Measurements from ENCODE around the gene VCX3B. TPM values are rescaled to one million over a fixed set of nuclear protein-coding genes. Genes with fewer than 3 reads are reported as not detected.
"Not testable (repeated sequence)": the region's sequence is repeated elsewhere in the genome, so short reads cannot be mapped to it uniquely, and the experiment has no call there.

Gene VCX3B
- total RNA-seq (2014; rRNA removed; shearing (Covaris generic)) = not detected in 2 replicates

DNA sequence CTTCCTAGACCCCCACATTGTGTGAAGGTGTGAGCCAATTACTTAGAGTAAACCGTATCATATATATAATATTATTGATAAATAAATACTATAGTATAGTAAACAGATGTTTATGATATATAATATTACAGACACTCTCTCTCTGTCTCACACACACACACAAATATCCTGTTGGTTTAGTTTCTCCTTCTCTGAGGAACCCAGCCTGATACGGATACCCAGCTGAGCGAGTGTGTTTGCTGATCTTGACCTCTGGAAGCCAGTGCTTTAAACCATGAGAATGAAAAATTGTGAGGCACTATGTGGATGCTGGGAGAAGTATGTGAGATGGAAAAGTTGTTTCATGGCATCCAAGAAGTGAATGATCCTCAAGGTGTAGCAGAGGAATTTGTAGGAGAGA, at the start of gene VCX3B:
Gene VCX3B, plus strand, starts transcription at position 301 of the 400 bp plus-strand sequence. CDS start 621 bp downstream, outside the sequence.
- DNase-seq = not testable (repeated sequence)

GRCh38 chrX:8418301-8418700, 46.3 kb upstream of the VCX3B start:
- no peaks in the 10 kb centered on the region for H3K36me3 ChIP-seq (replicated peaks; ENCODE audit: control insufficient read depth, insufficient read depth, low read length)
- no peak for DNase-seq
- H3K4me3 ChIP-seq (ENCODE audit: insufficient read depth, low read depth, low read length) = no peak overlapping the region
- no peaks in the 10 kb centered on the region for H3K27me3 ChIP-seq (ENCODE audit: control insufficient read depth, insufficient read depth, low read length)

More for the DNA sequence above, at the start of gene VCX3B:
- not testable (repeated sequence) for H3K4me3 ChIP-seq (ENCODE audit: insufficient read depth, low read depth, low read length); H3K27me3 ChIP-seq (ENCODE audit: control insufficient read depth, insufficient read depth, low read length); H3K36me3 ChIP-seq (replicated peaks; ENCODE audit: control insufficient read depth, insufficient read depth, low read length)

DNA sequence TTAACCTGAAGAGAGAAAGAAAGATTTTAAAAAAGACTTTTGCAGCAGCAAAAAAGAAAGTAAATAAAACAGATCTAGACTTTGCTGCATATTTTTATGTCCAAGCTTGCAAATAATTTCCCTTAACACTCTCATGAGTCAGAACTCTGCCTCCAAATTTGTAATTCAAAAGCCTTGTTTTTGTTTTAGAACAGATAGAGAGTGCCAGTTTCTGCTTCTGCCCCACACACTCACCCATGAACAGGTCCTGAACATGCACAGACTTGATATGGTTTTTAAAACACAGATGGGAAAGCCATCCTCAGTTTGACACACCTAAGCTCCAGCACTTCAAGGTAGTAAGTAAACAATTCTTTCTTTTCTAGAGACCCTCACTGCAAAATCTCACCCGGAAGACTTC, 39.7 kb upstream of the VCX3B start:
- DNase-seq = no peak
- Histone ChIP-seq H3K27me3 (ENCODE audit: control insufficient read depth, insufficient read depth, low read length) (no peaks in the 10 kb centered on the region), H3K36me3 (replicated peaks; ENCODE audit: control insufficient read depth, insufficient read depth, low read length) (no peaks in the 10 kb centered on the region), H3K4me3 (ENCODE audit: insufficient read depth, low read depth, low read length) (no peak overlapping the region)

- DNase-seq = no peak
- Histone ChIP-seq H3K36me3 (replicated peaks; ENCODE audit: control insufficient read depth, insufficient read depth, low read length) (no peaks in the 10 kb centered on the region), H3K27me3 (ENCODE audit: control insufficient read depth, insufficient read depth, low read length) (no peaks in the 10 kb centered on the region), H3K4me3 (ENCODE audit: insufficient read depth, low read depth, low read length) (no peak overlapping the region)
Measured at GRCh38 chrX:8429692-8430249, 34.9 kb upstream of the VCX3B start.

DNA sequence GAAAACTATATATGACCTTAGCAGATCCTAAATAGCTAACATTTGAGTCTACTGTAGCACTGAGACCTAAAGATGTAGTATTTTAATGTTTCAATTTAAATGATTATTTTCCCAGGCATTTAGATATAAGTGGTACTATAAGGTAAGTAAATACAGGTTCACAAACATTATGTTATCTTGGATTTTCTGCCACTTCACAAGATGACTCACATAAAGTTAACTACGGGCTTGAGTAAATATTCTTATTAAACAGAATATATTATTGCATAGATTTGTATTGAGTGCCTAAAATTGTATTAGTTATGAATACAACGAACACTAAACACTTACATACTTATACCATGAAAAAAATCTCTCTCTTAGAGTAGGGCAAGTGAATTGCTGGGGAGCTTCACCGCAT, 34.2 kb upstream of the VCX3B start:
- no peak for DNase-seq
- no peak overlapping the region for H3K4me3 ChIP-seq (ENCODE audit: insufficient read depth, low read depth, low read length)
- H3K36me3 ChIP-seq (replicated peaks; ENCODE audit: control insufficient read depth, insufficient read depth, low read length) = no peaks in the 10 kb centered on the region
- H3K27me3 ChIP-seq (ENCODE audit: control insufficient read depth, insufficient read depth, low read length) = no peaks in the 10 kb centered on the region

DNA sequence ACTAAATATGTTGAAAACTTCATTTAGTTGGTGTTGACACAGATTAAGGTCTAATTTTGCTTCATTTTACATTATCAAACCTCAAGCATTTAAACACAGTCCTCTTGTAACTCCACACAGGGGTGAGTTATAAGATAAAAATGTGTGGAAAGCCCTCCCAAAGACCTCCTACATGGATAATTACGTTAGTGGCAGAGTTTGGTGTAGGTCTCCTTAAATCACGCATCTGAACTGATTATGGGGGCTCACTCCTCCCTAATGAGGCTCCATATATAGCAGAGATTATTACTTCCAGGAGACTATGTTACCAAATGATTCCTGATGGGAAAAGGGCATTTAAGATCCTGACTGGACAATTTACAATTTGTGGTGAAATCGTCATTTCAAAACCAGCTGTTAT, 32.2 kb upstream of the VCX3B start:
- no peaks in the 10 kb centered on the region for H3K27me3 ChIP-seq (ENCODE audit: control insufficient read depth, insufficient read depth, low read length)

DNA sequence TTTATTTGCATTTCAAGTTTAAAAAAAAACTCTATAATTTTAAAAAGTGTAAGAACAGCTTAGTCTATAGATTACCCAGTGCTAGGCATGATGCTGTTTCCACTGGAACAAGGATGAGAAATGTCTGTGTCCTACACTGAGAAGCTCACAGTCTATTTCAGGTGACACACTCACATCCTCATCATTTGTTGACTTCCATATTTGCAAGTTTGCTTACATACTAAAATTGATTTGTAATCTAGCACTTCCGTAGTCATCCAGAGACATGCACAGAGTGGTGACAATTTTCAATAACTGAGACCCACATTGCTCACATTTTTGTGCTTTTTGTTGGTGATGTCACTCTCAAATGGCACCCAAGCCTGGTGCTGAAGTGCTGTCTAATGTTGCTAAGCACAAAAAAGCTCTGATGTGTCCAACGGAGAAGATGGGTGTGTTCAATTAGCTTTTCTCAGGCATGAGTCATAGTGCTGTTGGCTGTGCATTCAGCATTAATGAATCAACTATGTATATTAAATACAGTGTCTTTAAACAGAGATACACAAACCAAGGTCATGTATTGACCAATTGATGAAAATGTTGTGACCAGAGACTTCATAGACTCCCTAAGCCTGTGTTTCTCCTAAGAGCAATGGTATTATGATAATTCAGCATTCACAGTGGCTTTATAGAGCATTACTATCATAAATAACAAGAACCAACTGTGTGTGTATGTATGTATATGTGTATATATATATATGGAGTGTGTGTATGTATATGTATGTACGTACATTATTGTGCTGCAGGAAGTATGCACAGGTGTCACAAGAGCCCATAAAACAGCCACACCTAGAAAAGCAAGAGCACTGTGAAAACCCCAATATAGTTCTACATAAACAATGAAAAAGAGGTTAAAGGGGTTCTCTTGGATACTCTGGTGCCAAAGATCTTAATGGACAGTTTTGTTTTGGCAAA, 31.2 kb upstream of the VCX3B start:
- Histone ChIP-seq H3K4me3 (ENCODE audit: insufficient read depth, low read depth, low read length) (no peak overlapping the region), H3K27me3 (ENCODE audit: control insufficient read depth, insufficient read depth, low read length) (no peaks in the 10 kb centered on the region), H3K36me3 (replicated peaks; ENCODE audit: control insufficient read depth, insufficient read depth, low read length) (no peaks in the 10 kb centered on the region)
- DNase-seq = no peak

More for the DNA sequence above, 32.2 kb upstream of the VCX3B start:
- DNase-seq = no peak
- Histone ChIP-seq H3K4me3 (ENCODE audit: insufficient read depth, low read depth, low read length) (no peak overlapping the region), H3K36me3 (replicated peaks; ENCODE audit: control insufficient read depth, insufficient read depth, low read length) (no peaks in the 10 kb centered on the region)

GRCh38 chrX:8447368-8447767, 17.3 kb upstream of the VCX3B start:
- DNase-seq = no peak
- no peaks in the 10 kb centered on the region for H3K27me3 ChIP-seq (ENCODE audit: control insufficient read depth, insufficient read depth, low read length)
- no peak overlapping the region for H3K4me3 ChIP-seq (ENCODE audit: insufficient read depth, low read depth, low read length)
- no peaks in the 10 kb centered on the region for H3K36me3 ChIP-seq (replicated peaks; ENCODE audit: control insufficient read depth, insufficient read depth, low read length)

DNA sequence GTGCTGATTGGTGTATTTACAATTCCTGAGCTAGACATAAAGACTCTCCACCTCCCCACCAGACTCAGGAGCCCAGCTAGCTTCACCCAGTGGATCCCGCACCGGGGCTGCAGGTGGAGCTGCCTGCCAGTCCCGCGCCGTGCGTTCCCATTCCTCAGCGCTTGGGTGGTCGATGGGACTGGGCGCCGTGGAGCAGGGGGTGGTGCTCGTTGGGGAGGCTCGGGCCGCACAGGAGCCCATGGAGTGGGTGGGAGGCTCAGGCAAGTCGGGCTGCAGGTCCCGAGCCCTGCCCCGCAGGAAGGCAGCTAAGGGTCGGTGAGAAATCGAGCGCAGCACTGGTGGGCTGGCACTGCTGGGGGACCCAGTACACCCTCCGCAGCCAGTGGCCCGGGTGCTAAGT, 12.3 kb upstream of the VCX3B start:
- H3K4me3 ChIP-seq (ENCODE audit: insufficient read depth, low read depth, low read length); H3K36me3 ChIP-seq (replicated peaks; ENCODE audit: control insufficient read depth, insufficient read depth, low read length); DNase-seq; H3K27me3 ChIP-seq (ENCODE audit: control insufficient read depth, insufficient read depth, low read length): not testable (repeated sequence)

- Histone ChIP-seq H3K27me3 (ENCODE audit: control insufficient read depth, insufficient read depth, low read length) (no peaks in the 10 kb centered on the region), H3K36me3 (replicated peaks; ENCODE audit: control insufficient read depth, insufficient read depth, low read length) (no peaks in the 10 kb centered on the region), H3K4me3 (ENCODE audit: insufficient read depth, low read depth, low read length) (no peak overlapping the region)
- no peak for DNase-seq
Measured at GRCh38 chrX:8453611-8454010, 11.0 kb upstream of the VCX3B start.

GRCh38 chrX:8455557-8455956, 9.1 kb upstream of the VCX3B start:
- H3K27me3 ChIP-seq (ENCODE audit: control insufficient read depth, insufficient read depth, low read length) = no peaks in the 10 kb centered on the region
- no peak overlapping the region for H3K4me3 ChIP-seq (ENCODE audit: insufficient read depth, low read depth, low read length)

GRCh38 chrX:8462488-8462887, 2.1 kb upstream of the VCX3B start:
- no peaks in the 10 kb centered on the region for H3K27me3 ChIP-seq (ENCODE audit: control insufficient read depth, insufficient read depth, low read length)
- H3K36me3 ChIP-seq (replicated peaks; ENCODE audit: control insufficient read depth, insufficient read depth, low read length) = no peaks in the 10 kb centered on the region
- no peak for DNase-seq
- no peak overlapping the region for H3K4me3 ChIP-seq (ENCODE audit: insufficient read depth, low read depth, low read length)

More at GRCh38 chrX:8455557-8455956, 9.1 kb upstream of the VCX3B start:
- no peaks in the 10 kb centered on the region for H3K36me3 ChIP-seq (replicated peaks; ENCODE audit: control insufficient read depth, insufficient read depth, low read length)
- DNase-seq = no peak

GRCh38 chrX:8484360-8484949, 19.8 kb downstream of the VCX3B start:
- H3K4me3 ChIP-seq (ENCODE audit: insufficient read depth, low read depth, low read length) = no peak overlapping the region
- no peaks in the 10 kb centered on the region for H3K27me3 ChIP-seq (ENCODE audit: control insufficient read depth, insufficient read depth, low read length)
- no peak for DNase-seq
- no peaks in the 10 kb centered on the region for H3K36me3 ChIP-seq (replicated peaks; ENCODE audit: control insufficient read depth, insufficient read depth, low read length)

DNA sequence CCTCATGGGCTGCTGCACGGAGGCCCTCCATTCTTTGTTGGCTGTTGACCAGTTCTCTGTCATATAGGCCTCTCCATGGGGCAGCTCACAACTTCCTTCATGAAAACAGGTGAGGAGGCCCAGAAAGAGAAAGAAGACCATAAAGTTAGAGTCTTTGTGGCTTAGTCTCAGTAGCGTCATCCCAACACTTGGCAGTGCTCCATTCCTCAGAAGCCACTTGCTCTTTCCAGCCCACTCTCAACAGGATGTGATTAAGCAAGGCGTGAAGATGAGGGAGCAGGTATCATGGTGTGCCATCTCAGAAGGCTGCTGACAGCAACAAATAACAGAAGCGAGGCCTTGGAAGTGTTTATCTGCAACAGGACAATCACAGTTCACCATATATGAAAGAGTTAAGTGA, 30.4 kb downstream of the VCX3B start:
- H3K36me3 ChIP-seq (replicated peaks; ENCODE audit: control insufficient read depth, insufficient read depth, low read length); H3K4me3 ChIP-seq (ENCODE audit: insufficient read depth, low read depth, low read length): not testable (repeated sequence)

GRCh38 chrX:8500203-8500602, 35.6 kb downstream of the VCX3B start:
- Histone ChIP-seq H3K4me3 (ENCODE audit: insufficient read depth, low read depth, low read length) (no peak overlapping the region), H3K27me3 (ENCODE audit: control insufficient read depth, insufficient read depth, low read length) (no peaks in the 10 kb centered on the region), H3K36me3 (replicated peaks; ENCODE audit: control insufficient read depth, insufficient read depth, low read length) (no peaks in the 10 kb centered on the region)
- DNase-seq = no peak

More for the DNA sequence above, 30.4 kb downstream of the VCX3B start:
- H3K27me3 ChIP-seq (ENCODE audit: control insufficient read depth, insufficient read depth, low read length); DNase-seq: not testable (repeated sequence)

Data from H7 (cell line).